Hematopoietic multipotent progenitor cell (in vitro differentiated cells): ENCODE measurements around the gene MYO1D. TPM values are rescaled to one million over a fixed set of nuclear protein-coding genes. Genes with fewer than 3 reads are reported as not detected.
"Not testable (repeated sequence)": the region's sequence is repeated elsewhere in the genome, so short reads cannot be mapped to it uniquely, and the experiment has no call there.

Experiments used
- DNase-seq, 3 donors: peaks; one replicate each; pipeline ENCODE4 v3.0.0-alpha.2; 2011 to 2015; ENCODE audit warnings: low read depth in 2 of 3, low spot score in 2 of 3
- total RNA-seq: library from RNA; depleted of rRNA; stranded (reverse); fragments of >200 nt; gene quantifications from one replicate; pipeline ENCODE4 v1.2.3, GENCODE V29; 2012

The MYO1D gene
- total RNA-seq, 1 donor = 8.1 TPM

- DNase-seq = no peak
These were observed 392.3 kb downstream of the MYO1D start for GRCh38 chr17:32484628-32485027.

GRCh38 chr17:32484041-32484461 lies 392.9 kb downstream of the MYO1D start:
- no peak for DNase-seq

GRCh38 chr17:32483451-32484019 lies 393.4 kb downstream of the MYO1D start:
- peak in 2 of 3 donors; percentile 36 to 70 for DNase-seq

GRCh38 chr17:32482568-32483320 lies 394.2 kb downstream of the MYO1D start:
- DNase-seq = no peak

- no peak for DNase-seq
These were observed 395.7 kb downstream of the MYO1D start for GRCh38 chr17:32481193-32481592.

- no peak for DNase-seq
These were observed 397.8 kb downstream of the MYO1D start for GRCh38 chr17:32479074-32479617.

- no peak for DNase-seq
These were observed 399.7 kb downstream of the MYO1D start for GRCh38 chr17:32477220-32477619.

GRCh38 chr17:32475258-32475657 lies 401.7 kb downstream of the MYO1D start:
- DNase-seq = no peak

- DNase-seq = no peak
These were observed 405.3 kb downstream of the MYO1D start for GRCh38 chr17:32471652-32472051.

- no peak for DNase-seq
These were observed 406.3 kb downstream of the MYO1D start for GRCh38 chr17:32470405-32471167.

- no peak for DNase-seq
These were observed 409.0 kb downstream of the MYO1D start for GRCh38 chr17:32467949-32468348.

- DNase-seq = no peak
These were observed 412.6 kb downstream of the MYO1D start for GRCh38 chr17:32464374-32464773.

GRCh38 chr17:32463304-32463703 lies 413.6 kb downstream of the MYO1D start:
- no peak for DNase-seq

GRCh38 chr17:32461853-32462617 lies 414.9 kb downstream of the MYO1D start:
- DNase-seq = peak; percentile 32 to 81 (median 61)

- no peak for DNase-seq
These were observed 415.4 kb downstream of the MYO1D start for GRCh38 chr17:32461498-32461852.

- no peak for DNase-seq
These were observed 416.9 kb downstream of the MYO1D start for GRCh38 chr17:32460054-32460453.

- DNase-seq = no peak
These were observed 418.6 kb downstream of the MYO1D start for GRCh38 chr17:32458371-32458770.

- DNase-seq = no peak
These were observed 423.6 kb downstream of the MYO1D start for GRCh38 chr17:32453370-32453769.

- no peak for DNase-seq
These were observed 424.6 kb downstream of the MYO1D start for GRCh38 chr17:32452281-32452680.

GRCh38 chr17:32451879-32452278 lies 425.0 kb downstream of the MYO1D start:
- no peak for DNase-seq

- not testable (repeated sequence) for DNase-seq
These were observed 426.5 kb downstream of the MYO1D start for GRCh38 chr17:32450379-32450778.
